Measurements from ENCODE around the gene KDM4C. TPM values are rescaled to one million over a fixed set of nuclear protein-coding genes. Genes with fewer than 3 reads are reported as not detected.

The KDM4C gene
- total RNA-seq, 2 experiments from 2014 or later, result 60.1 to 61.3 TPM

GRCh38 chr9:7089406-7090193, 331.8 kb downstream of the KDM4C start:
- CTCF ChIA-PET, result no interaction called here
- H3K27ac Mint-ChIP-seq, result no peak overlapping the region
- DNase-seq (no peak), ATAC-seq (ENCODE audit: poor library complexity) (no peak)
- H3K27ac ChIP-seq (ENCODE audit: low read depth in 1 of 2, low read length in 2 of 2), result no peak overlapping the region
- no peaks in the 10 kb centered on the region for H3K27me3 ChIP-seq (ENCODE audit: control insufficient read depth in 1 of 2, insufficient read depth in 2 of 2, low read length in 2 of 2)
- H3K4me1 ChIP-seq (ENCODE audit: insufficient read depth, low read length), result no peaks in the 10 kb centered on the region
- H3K36me3 ChIP-seq (ENCODE audit: insufficient read depth, low read length), result peaks cover 23% of the 10 kb centered on the region
- H3K27me3 Mint-ChIP-seq, result no peaks in the 10 kb centered on the region
- TF ChIP-seq, protein P1, sequence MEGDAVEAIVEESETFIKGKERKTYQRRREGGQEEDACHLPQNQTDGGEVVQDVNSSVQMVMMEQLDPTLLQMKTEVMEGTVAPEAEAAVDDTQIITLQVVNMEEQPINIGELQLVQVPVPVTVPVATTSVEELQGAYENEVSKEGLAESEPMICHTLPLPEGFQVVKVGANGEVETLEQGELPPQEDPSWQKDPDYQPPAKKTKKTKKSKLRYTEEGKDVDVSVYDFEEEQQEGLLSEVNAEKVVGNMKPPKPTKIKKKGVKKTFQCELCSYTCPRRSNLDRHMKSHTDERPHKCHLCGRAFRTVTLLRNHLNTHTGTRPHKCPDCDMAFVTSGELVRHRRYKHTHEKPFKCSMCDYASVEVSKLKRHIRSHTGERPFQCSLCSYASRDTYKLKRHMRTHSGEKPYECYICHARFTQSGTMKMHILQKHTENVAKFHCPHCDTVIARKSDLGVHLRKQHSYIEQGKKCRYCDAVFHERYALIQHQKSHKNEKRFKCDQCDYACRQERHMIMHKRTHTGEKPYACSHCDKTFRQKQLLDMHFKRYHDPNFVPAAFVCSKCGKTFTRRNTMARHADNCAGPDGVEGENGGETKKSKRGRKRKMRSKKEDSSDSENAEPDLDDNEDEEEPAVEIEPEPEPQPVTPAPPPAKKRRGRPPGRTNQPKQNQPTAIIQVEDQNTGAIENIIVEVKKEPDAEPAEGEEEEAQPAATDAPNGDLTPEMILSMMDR (IDR thresholded peaks at IDR 0.05), result no peak
- no peaks in the 10 kb centered on the region for H3K9me3 ChIP-seq (ENCODE audit: control insufficient read depth in 1 of 2, insufficient read depth in 1 of 2, low read length in 2 of 2)
- H3K4me3 Mint-ChIP-seq, result no peak overlapping the region
- POLR2A ChIA-PET, result no interaction called here
- no peaks in the 10 kb centered on the region for H3K4me1 Mint-ChIP-seq (ENCODE audit: low read depth)
- H3K36me3 Mint-ChIP-seq (ENCODE audit: low read depth), result peaks cover 76% of the 10 kb centered on the region
- intact Hi-C loops (cut with DNase I, micrococcal nuclease), result no loop called here
- H3K9me3 Mint-ChIP-seq, result no peaks in the 10 kb centered on the region
- no peak overlapping the region for H3K4me3 ChIP-seq (ENCODE audit: low read length)

DNA sequence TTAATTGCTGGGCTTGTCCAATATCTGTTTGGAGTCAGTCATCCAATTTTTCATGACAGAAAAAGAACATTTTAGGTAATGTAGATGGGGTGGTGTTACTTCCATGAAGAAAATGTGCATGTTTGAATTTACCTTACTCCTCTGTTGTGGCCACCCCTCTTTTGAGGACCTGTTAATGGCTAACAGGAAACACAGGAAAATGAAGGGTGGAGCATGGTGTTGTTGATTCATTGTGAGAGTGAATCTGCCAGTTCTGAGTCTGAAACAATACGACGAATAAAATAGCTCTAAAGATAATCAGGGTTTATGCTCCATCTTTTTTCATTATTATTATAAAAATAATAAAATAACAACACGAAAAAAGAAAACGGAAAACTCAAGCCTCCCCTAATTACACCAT, 335.3 kb downstream of the KDM4C start:
- peaks cover 4% of the 10 kb centered on the region for H3K9me3 Mint-ChIP-seq
- H3K4me1 Mint-ChIP-seq (ENCODE audit: low read depth), result no peaks in the 10 kb centered on the region
- H3K4me1 ChIP-seq (ENCODE audit: insufficient read depth, low read length), result no peaks in the 10 kb centered on the region
- peaks cover 89% of the 10 kb centered on the region for H3K36me3 Mint-ChIP-seq (ENCODE audit: low read depth)
- ChIA-PET CTCF (no interaction called here), POLR2A (no interaction called here)
- no peaks in the 10 kb centered on the region for H3K27me3 ChIP-seq (ENCODE audit: control insufficient read depth in 1 of 2, insufficient read depth in 2 of 2, low read length in 2 of 2)
- no peaks in the 10 kb centered on the region for H3K27me3 Mint-ChIP-seq
- H3K27ac Mint-ChIP-seq, result no peak overlapping the region
- ATAC-seq (ENCODE audit: poor library complexity), result no peak
- H3K27ac ChIP-seq (ENCODE audit: low read depth in 1 of 2, low read length in 2 of 2), result no peak overlapping the region
- intact Hi-C loops (cut with DNase I, micrococcal nuclease), result no loop called here
- DNase-seq, result no peak
- H3K4me3 Mint-ChIP-seq, result no peak overlapping the region
- no peaks in the 10 kb centered on the region for H3K9me3 ChIP-seq (ENCODE audit: control insufficient read depth in 1 of 2, insufficient read depth in 1 of 2, low read length in 2 of 2)
- H3K36me3 ChIP-seq (ENCODE audit: insufficient read depth, low read length), result peaks cover 23% of the 10 kb centered on the region
- H3K4me3 ChIP-seq (ENCODE audit: low read length), result no peak overlapping the region
- TF ChIP-seq, protein P1 (IDR thresholded peaks at IDR 0.05), result no peak

GRCh38 chr9:7094052-7094451, 336.3 kb downstream of the KDM4C start:
- Histone ChIP-seq H3K4me3 (ENCODE audit: low read length) (no peak overlapping the region), H3K4me1 (ENCODE audit: insufficient read depth, low read length) (no peaks in the 10 kb centered on the region), H3K36me3 (ENCODE audit: insufficient read depth, low read length) (peaks cover 27% of the 10 kb centered on the region), H3K27me3 (ENCODE audit: control insufficient read depth in 1 of 2, insufficient read depth in 2 of 2, low read length in 2 of 2) (no peaks in the 10 kb centered on the region), H3K27ac (ENCODE audit: low read depth in 1 of 2, low read length in 2 of 2) (no peak overlapping the region), H3K9me3 (ENCODE audit: control insufficient read depth in 1 of 2, insufficient read depth in 1 of 2, low read length in 2 of 2) (peaks cover 0 to 6% of the 10 kb centered on the region in 2 experiments)
- TF ChIP-seq, protein P1 (IDR thresholded peaks at IDR 0.05), result no peak
- no peak for ATAC-seq (ENCODE audit: poor library complexity)
- Mint-ChIP-seq H3K27me3 (no peaks in the 10 kb centered on the region), H3K9me3 (peaks cover 9% of the 10 kb centered on the region), H3K4me3 (no peak overlapping the region), H3K36me3 (ENCODE audit: low read depth) (peaks cover 95% of the 10 kb centered on the region), H3K27ac (no peak overlapping the region), H3K4me1 (ENCODE audit: low read depth) (no peaks in the 10 kb centered on the region)
- intact Hi-C loops (cut with DNase I, micrococcal nuclease), result no loop called here
- ChIA-PET CTCF (no interaction called here), POLR2A (no interaction called here)
- DNase-seq, result no peak
